ENCODE data around the gene USP53. TPM values are rescaled to one million over a fixed set of nuclear protein-coding genes. Genes with fewer than 3 reads are reported as not detected.

USP53 gene
- total and polyA plus RNA-seq, 10 of the 15 experiments (the other 5 are each of a cell fraction or from before 2014, with no cell fraction given) = 0.23 to 4.0 (median 2.7) TPM

DNA sequence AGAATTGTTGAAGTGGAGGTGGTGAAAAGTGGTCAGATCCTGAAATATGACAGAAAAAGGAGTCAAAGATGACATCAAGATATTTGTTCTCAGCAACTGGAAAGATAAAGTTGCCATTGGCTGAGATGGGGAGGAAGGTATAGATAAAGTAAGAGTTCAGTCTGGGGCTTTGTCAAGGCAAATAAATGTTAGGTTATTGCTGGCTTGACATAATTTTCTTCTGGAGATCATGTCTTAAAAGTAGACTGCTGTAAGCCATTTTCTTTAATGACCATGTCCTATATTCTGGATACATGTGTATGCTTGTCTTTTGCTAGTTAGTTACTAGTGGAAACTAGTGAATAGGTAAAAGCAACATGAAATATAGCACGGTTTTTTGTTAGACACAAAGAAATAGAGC, 5.6 kb downstream of the USP53 start:
- DNase-seq (ENCODE audit: low read depth, low spot score) (no peak), FAIRE-seq (no peak), ATAC-seq (no peak)
- Histone ChIP-seq H3K79me2 (ENCODE audit: control insufficient read depth, insufficient read depth, low read length) (no peaks in the 10 kb centered on the region), H3K9me3 (replicated peaks; ENCODE audit: control insufficient read depth, insufficient read depth, low read length) (no peaks in the 10 kb centered on the region), H3K4me1 (ENCODE audit: control insufficient read depth, insufficient read depth, low read length) (no peaks in the 10 kb centered on the region), H2AFZ (ENCODE audit: control insufficient read depth, low read depth, low read length) (no peak overlapping the region), H3K27me3 (replicated peaks in 1 of 2; ENCODE audit: control insufficient read depth in 2 of 2, insufficient read depth in 2 of 2, low read length in 1 of 2) (no peaks in the 10 kb centered on the region), H3K27ac (ENCODE audit: control insufficient read depth, insufficient read depth) (no peak overlapping the region), H4K20me1 (ENCODE audit: control insufficient read depth, insufficient read depth) (no peaks in the 10 kb centered on the region), H3K36me3 (ENCODE audit: control insufficient read depth in 2 of 2, insufficient read depth in 2 of 2, low read length in 1 of 2) (no peaks in the 10 kb centered on the region), H3K4me3 (no peak overlapping the region), H3K9ac (ENCODE audit: control insufficient read depth, insufficient read depth, low read length) (no peak overlapping the region), H3K4me2 (ENCODE audit: control insufficient read depth, insufficient read depth) (no peak overlapping the region)
- intact Hi-C loops (cut with micrococcal nuclease; ENCODE audit: unreplicated experiment) = no loop called here
- ChIA-PET CTCF (no interaction called here), SMC1A (ENCODE audit: uncharacterized antibody, unreplicated experiment) (no interaction called here), RAD21 (ENCODE audit: unreplicated experiment) (no interaction called here), POLR2A (interaction anchor here (0.6 kb wide), 1 partner anchor 501 kb away, joined by 3 read pairs; no protein-coding TSS in a partner anchor)
- 80% methylated on average over 1 of the region's 1 CpG for WGBS (ENCODE audit: insufficient coverage, insufficient replicate concordance, low lambda C conversion rate, missing lambda C conversion rate)
- TF ChIP-seq EED (IDR thresholded peaks at IDR 0.05; ENCODE audit: low read depth) = no peak
- TF ChIP-seq, protein P1, sequence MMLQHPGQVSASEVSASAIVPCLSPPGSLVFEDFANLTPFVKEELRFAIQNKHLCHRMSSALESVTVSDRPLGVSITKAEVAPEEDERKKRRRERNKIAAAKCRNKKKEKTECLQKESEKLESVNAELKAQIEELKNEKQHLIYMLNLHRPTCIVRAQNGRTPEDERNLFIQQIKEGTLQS (IDR thresholded peaks at IDR 0.05; ENCODE audit: borderline replicate concordance, extremely low read depth, low read depth, low read length) = no peak
- TF ChIP-seq YBX1 (IDR thresholded peaks at IDR 0.05) = no peak
- no peak for TF ChIP-seq TCF12 (IDR thresholded peaks at IDR 0.05; ENCODE audit: low read depth, low read length)
- no peak for TF ChIP-seq RUNX3 (IDR thresholded peaks at IDR 0.05; ENCODE audit: low read length)
- no peak for TF ChIP-seq USF2 (IDR thresholded peaks at IDR 0.05; ENCODE audit: borderline replicate concordance, low read depth, low read length)
- TF ChIP-seq IRF5 (IDR thresholded peaks at IDR 0.05; ENCODE audit: borderline replicate concordance) = no peak
- no peak for TF ChIP-seq NFXL1 (IDR thresholded peaks at IDR 0.05; ENCODE audit: borderline replicate concordance)
- TF ChIP-seq ELK1 (IDR thresholded peaks at IDR 0.05; ENCODE audit: low read depth, low read length) = no peak
- TF ChIP-seq POLR2AphosphoS5 (IDR thresholded peaks at IDR 0.05; ENCODE audit: low read length) = no peak
- no peak for TF ChIP-seq PML (IDR thresholded peaks at IDR 0.05; ENCODE audit: low read length)
- TF ChIP-seq ZBED1 (IDR thresholded peaks at IDR 0.05; ENCODE audit: borderline replicate concordance) = no peak
- no peak for TF ChIP-seq USF1 (IDR thresholded peaks at IDR 0.05; ENCODE audit: borderline replicate concordance, extremely low read length, insufficient read depth, low read depth, low read length)
- in situ Hi-C loops (cut with MboI) = no loop called here
- BruUV-seq (replicated peaks) = no TSS peak

Measured in GM12878 (cell line).